GM18519 (cell line): ENCODE data around the gene GPR108.
"Not testable (repeated sequence)": the region's sequence is repeated elsewhere in the genome, so short reads cannot be mapped to it uniquely, and the experiment has no call there.

ENCODE experiments used
- ATAC-seq: cut with Tn5 transposase; IDR thresholded peaks from one replicate; pipeline ENCODE4 v1.9.1; 2021; ENCODE audit warnings: mild to moderate bottlenecking, moderate library complexity; ENCODE audit not compliant: unreplicated experiment, low FRiP score

GPR108 gene

GRCh38 chr19:6709549-6709948 lies 27.8 kb downstream of the GPR108 start:
- no peak for ATAC-seq

GRCh38 chr19:6708913-6709312 lies 28.5 kb downstream of the GPR108 start:
- not testable (repeated sequence) for ATAC-seq

- no peak for ATAC-seq
Observed at GRCh38 chr19:6708346-6708745, 29.0 kb downstream of the GPR108 start.

- no peak for ATAC-seq
Observed at GRCh38 chr19:6707658-6708018, 29.7 kb downstream of the GPR108 start.

- no peak for ATAC-seq
Observed at GRCh38 chr19:6707011-6707657, 30.2 kb downstream of the GPR108 start.

- ATAC-seq, result no peak
Observed at GRCh38 chr19:6706633-6706958, 30.8 kb downstream of the GPR108 start.

- ATAC-seq, result no peak
Observed at GRCh38 chr19:6705931-6706632, 31.3 kb downstream of the GPR108 start.

- ATAC-seq, result no peak
Observed at GRCh38 chr19:6700586-6701316, 36.6 kb downstream of the GPR108 start.

GRCh38 chr19:6699935-6700334 lies 37.4 kb downstream of the GPR108 start:
- ATAC-seq, result no peak

- ATAC-seq, result no peak
Observed at GRCh38 chr19:6697291-6697690, 40.1 kb downstream of the GPR108 start.

- no peak for ATAC-seq
Observed at GRCh38 chr19:6696239-6696820, 41.0 kb downstream of the GPR108 start.

- ATAC-seq, result no peak
Observed at GRCh38 chr19:6694147-6694815, 43.1 kb downstream of the GPR108 start.

GRCh38 chr19:6693681-6694080 lies 43.7 kb downstream of the GPR108 start:
- ATAC-seq, result no peak

GRCh38 chr19:6693056-6693471 lies 44.3 kb downstream of the GPR108 start:
- no peak for ATAC-seq

- ATAC-seq, result no peak
Observed at GRCh38 chr19:6692027-6692426, 45.4 kb downstream of the GPR108 start.

- no peak for ATAC-seq
Observed at GRCh38 chr19:6691342-6691741, 46.0 kb downstream of the GPR108 start.

GRCh38 chr19:6690160-6690885 lies 47.1 kb downstream of the GPR108 start:
- ATAC-seq, result no peak

GRCh38 chr19:6687114-6687513 lies 50.3 kb downstream of the GPR108 start:
- no peak for ATAC-seq

- no peak for ATAC-seq
Observed at GRCh38 chr19:6686628-6686975, 50.8 kb downstream of the GPR108 start.

- ATAC-seq, result no peak
Observed at GRCh38 chr19:6685962-6686627, 51.3 kb downstream of the GPR108 start.
